ENCODE measurements around the gene ISCU. TPM values are rescaled to one million over a fixed set of nuclear protein-coding genes. Genes with fewer than 3 reads are reported as not detected.

The ISCU gene
- total and polyA plus RNA-seq, 2 of the 8 experiments (the other 6 are each of a cell fraction or from before 2014, with no cell fraction given), result 72.1 to 78.1 TPM

DNA sequence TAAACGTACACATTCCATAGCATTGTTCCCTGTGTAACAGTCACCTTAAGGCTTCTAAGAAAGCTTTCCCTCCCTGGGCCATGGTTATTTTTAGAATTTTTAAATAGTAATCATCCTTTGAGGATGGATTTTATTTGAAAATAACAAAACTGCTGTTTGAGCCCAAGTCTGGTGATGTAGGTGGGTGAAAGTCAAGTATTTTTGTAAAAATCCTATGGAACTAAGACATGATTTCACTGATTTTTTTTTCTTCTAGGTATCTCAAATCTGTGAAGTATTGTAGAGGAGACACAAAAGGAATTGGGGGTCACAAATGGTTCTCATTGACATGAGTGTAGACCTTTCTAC lies 1.4 kb downstream of the ISCU start:
- Histone ChIP-seq H4K8ac (ENCODE audit: extremely low read depth, insufficient read depth, low read length) (no peak overlapping the region), H3K9ac (replicated peaks in 1 of 4; ENCODE audit: extremely low read depth in 1 of 4, low read depth in 3 of 4, low read length in 3 of 4) (no peak overlapping the region), H2BK5ac (ENCODE audit: low read depth, low read length) (no peak overlapping the region), H3K4me1 (replicated peaks in 1 of 4; ENCODE audit: control insufficient read depth in 3 of 4, insufficient read depth in 4 of 4, low read length in 3 of 4) (peaks cover 0 to 4% (median 0%) of the 10 kb centered on the region in 4 experiments; a peak in 1 of 7 replicates), H3K14ac (ENCODE audit: insufficient read length) (no peak overlapping the region), H3K79me2 (ENCODE audit: control insufficient read depth in 1 of 2, insufficient read depth in 2 of 2, low read length in 2 of 2) (peaks cover 21 to 35% of the 10 kb centered on the region in 2 experiments), H2BK12ac (ENCODE audit: low read depth, low read length) (no peak overlapping the region), H3K36me3 (ENCODE audit: control insufficient read depth in 2 of 4, insufficient read depth in 4 of 4, low read length in 3 of 4) (peaks cover 24 to 48% (median 45%) of the 10 kb centered on the region in 4 experiments), H3K4me2 (ENCODE audit: insufficient read depth in 1 of 2, low read depth in 2 of 2, low read length in 2 of 2) (peak overlapping the region; percentile 99 to 100; a peak in 3 of 4 replicates), H3K9me3 (ENCODE audit: insufficient read depth in 2 of 2, low read depth in 1 of 2, low read length in 1 of 2) (no peaks in the 10 kb centered on the region), H3K4ac (replicated peaks; ENCODE audit: insufficient read length, low read depth, low read length) (no peak overlapping the region), H4K5ac (ENCODE audit: insufficient read length, low read depth, low read length) (no peak overlapping the region), H3K23me2 (ENCODE audit: low read depth, low read length) (peaks cover 20% of the 10 kb centered on the region), H3K27ac (ENCODE audit: low read depth, low read length) (no peak overlapping the region), H4K91ac (replicated peaks; ENCODE audit: insufficient read length, low read length) (no peak overlapping the region), H3K56ac (replicated peaks; ENCODE audit: insufficient read length, low read depth, low read length) (no peak overlapping the region), H4K20me1 (replicated peaks in 1 of 2; ENCODE audit: control insufficient read depth in 1 of 2, insufficient read depth in 2 of 2, low read length in 2 of 2) (peaks cover 0 to 8% of the 10 kb centered on the region in 2 experiments), H3K18ac (ENCODE audit: extremely low read depth, low read length) (no peak overlapping the region), H3K23ac (ENCODE audit: insufficient read length) (no peak overlapping the region), H2BK20ac (ENCODE audit: low read length) (no peak overlapping the region), H3K27me3 (replicated peaks in 1 of 4; ENCODE audit: control insufficient read depth in 3 of 4, extremely low read depth in 1 of 4, insufficient read depth in 3 of 4, low read length in 3 of 4) (no peaks in the 10 kb centered on the region), H2AFZ (ENCODE audit: low read length) (no peak overlapping the region), H3K4me3 (ENCODE audit: extremely low read depth in 1 of 4, insufficient read depth in 2 of 4, low read depth in 3 of 4, low read length in 4 of 4) (peak overlapping the region in 1 of 4 experiments; percentile 91; a peak in 3 of 8 replicates), H2BK120ac (replicated peaks; ENCODE audit: low read depth, low read length) (no peak overlapping the region), H2BK15ac (ENCODE audit: low read length) (no peak overlapping the region), H2AK5ac (ENCODE audit: low read depth, low read length) (no peak overlapping the region), H3K79me1 (ENCODE audit: low read depth, low read length) (no peaks in the 10 kb centered on the region)
- FAIRE-seq, result no peak
- POLR2A ChIA-PET (ENCODE audit: partially characterized antibody), result no interaction called here
- WGBS, 2 experiments (ENCODE audit: extremely low coverage in 1 of 2, insufficient coverage in 1 of 2, insufficient read length in 1 of 2, insufficient replicate concordance in 2 of 2, low coverage in 1 of 2, low lambda C conversion rate in 2 of 2, missing lambda C conversion rate in 1 of 2), result 45% methylated on average over 1 of the region's 1 CpG; no CpG with 5 or more reads in 1 of the 2 experiments
- no peak for DNase-seq (ENCODE audit: low read depth in 1 of 2, low spot score in 2 of 2)
- CTCF ChIA-PET (ENCODE audit: partially characterized antibody), result interaction anchor here (0.9 to 24.3 kb wide), 10 partner anchors 9 to 206 kb away, joined by 3 to 523 read pairs (median 4); partner anchors contain the start of gene TMEM119
- TF ChIP-seq, protein P1, sequence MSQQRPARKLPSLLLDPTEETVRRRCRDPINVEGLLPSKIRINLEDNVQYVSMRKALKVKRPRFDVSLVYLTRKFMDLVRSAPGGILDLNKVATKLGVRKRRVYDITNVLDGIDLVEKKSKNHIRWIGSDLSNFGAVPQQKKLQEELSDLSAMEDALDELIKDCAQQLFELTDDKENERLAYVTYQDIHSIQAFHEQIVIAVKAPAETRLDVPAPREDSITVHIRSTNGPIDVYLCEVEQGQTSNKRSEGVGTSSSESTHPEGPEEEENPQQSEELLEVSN (IDR thresholded peaks at IDR 0.05), result no peak
- no peak for TF ChIP-seq HDAC2 (IDR thresholded peaks at IDR 0.05; ENCODE audit: borderline replicate concordance in 1 of 2, low read depth in 2 of 2, low read length in 2 of 2)
- no peak for TF ChIP-seq MAFK (IDR thresholded peaks at IDR 0.05; ENCODE audit: low read depth, low read length)
- TF ChIP-seq TAF7 (optimal IDR thresholded peaks at IDR 0.05; ENCODE audit: borderline replicate concordance, low read depth, low read length), result no peak
- no peak for TF ChIP-seq SP4 (IDR thresholded peaks at IDR 0.05; ENCODE audit: low read length)
- no peak for TF ChIP-seq CBX5 (IDR thresholded peaks at IDR 0.05; ENCODE audit: low read depth, low read length)
- no peak for TF ChIP-seq TEAD4 (IDR thresholded peaks at IDR 0.05; ENCODE audit: low read depth, low read length)
- no peak for TF ChIP-seq SUZ12 (IDR thresholded peaks at IDR 0.05; ENCODE audit: low read length)
- TF ChIP-seq ASH2L (IDR thresholded peaks at IDR 0.05; ENCODE audit: low read length), result no peak
- TF ChIP-seq CREB1 (IDR thresholded peaks at IDR 0.05), result no peak
- no peak for TF ChIP-seq JUND (IDR thresholded peaks at IDR 0.05; ENCODE audit: low read length)
- TF ChIP-seq HDAC6 (IDR thresholded peaks at IDR 0.05; ENCODE audit: low read depth, low read length), result no peak
- TF ChIP-seq RBBP5 (IDR thresholded peaks at IDR 0.05; ENCODE audit: borderline replicate concordance, low read depth, low read length), result no peak
- TF ChIP-seq SP1 (IDR thresholded peaks at IDR 0.05; ENCODE audit: low read depth, low read length), result no peak
- TF ChIP-seq POLR2AphosphoS5 (IDR thresholded peaks at IDR 0.05; ENCODE audit: low read depth, low read length), result no peak

Measured in H1 (cell line).